Esophagus squamous epithelium (tissue), 5 donors: ENCODE data around the gene YAE1. TPM values are rescaled to one million over a fixed set of nuclear protein-coding genes. Genes with fewer than 3 reads are reported as not detected.

Source experiments
- DNase-seq: peaks from one replicate; lab custom pipeline; 2025; lab: John Stamatoyannopoulos, UW
- H3K27ac ChIP-seq, 4 donors: fragments of 200-600 bp; sonication (generic); one replicate each; pipeline ENCODE4 v1.5.1; 2016 to 2019; ENCODE audit warnings: mild to moderate bottlenecking in 1 of 4
- H3K27me3 ChIP-seq, 4 donors: fragments of 200-600 bp; sonication (generic); 1 replicate in 3 of 4; 2 replicates in 1 of 4; pipeline versions ENCODE4 v1.5.1 to v1.6.0; 2017 to 2021; ENCODE audit warnings: antibody characterized with exemption in 1 of 4
- H3K36me3 ChIP-seq, 3 donors: fragments of 200-600 bp; sonication (generic); one replicate each; pipeline ENCODE4 v1.5.1; 2016 to 2019
- H3K4me1 ChIP-seq, 3 donors: fragments of 200-600 bp; sonication (generic); one replicate each; pipeline ENCODE4 v1.5.1; 2017 to 2019
- H3K4me3 ChIP-seq, 4 donors: fragments of 200-600 bp; sonication (generic); 1 replicate in 3 of 4; 2 replicates in 1 of 4; pipeline ENCODE4 v1.5.1; 2016 to 2019; ENCODE audit warnings: mild to moderate bottlenecking in 2 of 4, moderate library complexity in 1 of 4
- H3K9me3 ChIP-seq, 3 donors: fragments of 200-600 bp; sonication (generic); one replicate each; pipeline ENCODE4 v1.5.1; 2016 to 2019
- POLR2A ChIP-seq, 4 donors: fragments of 450-650 bp; IDR thresholded peaks; one replicate each; pipeline ENCODE4 v1.6.1; 2017; ENCODE audit warnings: antibody characterized with exemption in 4 of 4, mild to moderate bottlenecking in 4 of 4, moderate library complexity in 3 of 4
- WGBS, 2 donors: methylation state at CpG; one replicate each; pipeline ENCODE4 v1.1.5; 2018; 5-methylcytosine and 5-hydroxymethylcytosine counted together
- intact Hi-C: fragments of 100-400 bp; cut with DNase I; formaldehyde crosslinking; loops from one replicate; pipeline ENCODE4 v1.15.0; 2022
- total RNA-seq, 4 donors: library from RNA; depleted of rRNA; stranded (reverse); fragments of >200 nt; gene quantifications; one replicate each; pipeline ENCODE4 v1.1.0, GENCODE V29; 2016
- TF ChIP-seq, protein P1 (sequence below), 6 experiments: fragments of 450-650 bp in 4 of 6; fragments of 200-600 bp in 2 of 6; sonication (generic) in 2 of 6; IDR thresholded peaks; one replicate each; pipeline ENCODE4 v1.5.1; 2016 to 2019; ENCODE audit warnings: antibody characterized with exemption in 6 of 6, mild to moderate bottlenecking in 4 of 6, moderate library complexity in 4 of 6
- donor health status: DM: yes; HTN: yes; CAD: no.

The YAE1 gene
- total RNA-seq, 4 donors from 2014 or later, result 3.6 to 23.1 (median 14.6) TPM

- TF ChIP-seq, protein P1, sequence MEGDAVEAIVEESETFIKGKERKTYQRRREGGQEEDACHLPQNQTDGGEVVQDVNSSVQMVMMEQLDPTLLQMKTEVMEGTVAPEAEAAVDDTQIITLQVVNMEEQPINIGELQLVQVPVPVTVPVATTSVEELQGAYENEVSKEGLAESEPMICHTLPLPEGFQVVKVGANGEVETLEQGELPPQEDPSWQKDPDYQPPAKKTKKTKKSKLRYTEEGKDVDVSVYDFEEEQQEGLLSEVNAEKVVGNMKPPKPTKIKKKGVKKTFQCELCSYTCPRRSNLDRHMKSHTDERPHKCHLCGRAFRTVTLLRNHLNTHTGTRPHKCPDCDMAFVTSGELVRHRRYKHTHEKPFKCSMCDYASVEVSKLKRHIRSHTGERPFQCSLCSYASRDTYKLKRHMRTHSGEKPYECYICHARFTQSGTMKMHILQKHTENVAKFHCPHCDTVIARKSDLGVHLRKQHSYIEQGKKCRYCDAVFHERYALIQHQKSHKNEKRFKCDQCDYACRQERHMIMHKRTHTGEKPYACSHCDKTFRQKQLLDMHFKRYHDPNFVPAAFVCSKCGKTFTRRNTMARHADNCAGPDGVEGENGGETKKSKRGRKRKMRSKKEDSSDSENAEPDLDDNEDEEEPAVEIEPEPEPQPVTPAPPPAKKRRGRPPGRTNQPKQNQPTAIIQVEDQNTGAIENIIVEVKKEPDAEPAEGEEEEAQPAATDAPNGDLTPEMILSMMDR (IDR thresholded peaks at IDR 0.05), result no peak
- TF ChIP-seq POLR2A (IDR thresholded peaks at IDR 0.05), result no peak
- 42 to 44% methylated on average over 1 of the region's 1 CpG for WGBS, 2 donors
- Histone ChIP-seq H3K4me3 (no peak overlapping the region), H3K27me3 (no peaks in the 10 kb centered on the region), H3K4me1 (peaks cover 0 to 2% (median 0%) of the 10 kb centered on the region in 3 donors), H3K36me3 (no peaks in the 10 kb centered on the region), H3K9me3 (no peaks in the 10 kb centered on the region), H3K27ac (no peak overlapping the region)
- intact Hi-C loops, result no loop called here
- DNase-seq, result no peak
Measured at GRCh38 chr7:39560408-39560807, 5.8 kb upstream of the YAE1 start.

- no peaks in the 10 kb centered on the region for H3K27me3 ChIP-seq
- H3K4me3 ChIP-seq, result no peak overlapping the region
- intact Hi-C loops, result no loop called here
- no peak for TF ChIP-seq POLR2A (IDR thresholded peaks at IDR 0.05)
- TF ChIP-seq, protein P1 (IDR thresholded peaks at IDR 0.05), result no peak
- WGBS, 2 donors, result 67 to 85% methylated on average over 1 of the region's 1 CpG
- H3K27ac ChIP-seq, result no peak overlapping the region
- no peaks in the 10 kb centered on the region for H3K9me3 ChIP-seq
- H3K36me3 ChIP-seq, result no peaks in the 10 kb centered on the region
- DNase-seq, result no peak
- H3K4me1 ChIP-seq, result peaks cover 0 to 6% (median 0%) of the 10 kb centered on the region in 3 donors
Measured at GRCh38 chr7:39560997-39561396, 5.2 kb upstream of the YAE1 start.

DNA sequence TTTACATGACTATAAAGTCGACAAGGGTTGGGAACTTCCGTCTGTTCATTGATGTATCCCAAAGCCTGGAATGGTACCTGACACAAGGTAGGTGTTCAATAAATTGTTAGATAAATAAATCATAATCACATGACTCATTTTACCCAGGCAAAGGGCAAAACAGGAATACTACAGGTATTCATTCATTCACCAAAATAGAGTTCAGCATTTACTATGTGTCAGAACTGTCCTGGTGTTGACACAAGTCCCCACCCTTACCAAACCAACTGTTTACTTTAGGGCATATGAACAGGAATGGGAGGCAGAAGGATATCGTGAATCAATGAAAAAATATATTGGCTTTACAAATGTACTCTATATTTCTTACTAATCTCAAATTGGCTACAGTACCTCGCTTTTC is 666 bp upstream of the YAE1 start:
- TF ChIP-seq, protein P1 (IDR thresholded peaks at IDR 0.05), result no peak
- TF ChIP-seq POLR2A (IDR thresholded peaks at IDR 0.05), result no peak
- no peaks in the 10 kb centered on the region for H3K9me3 ChIP-seq
- DNase-seq, result no peak
- intact Hi-C loops, result no loop called here
- no peaks in the 10 kb centered on the region for H3K27me3 ChIP-seq
- H3K27ac ChIP-seq, result peak overlapping the region; percentile 78 to 87 (median 85)
- 31 to 44% methylated on average over 4 of the region's 4 CpGs for WGBS, 2 donors
- peak overlapping the region; percentile 66 to 89 (median 78) for H3K4me3 ChIP-seq
- H3K36me3 ChIP-seq, result peaks cover 0 to 8% (median 0%) of the 10 kb centered on the region in 3 donors
- peaks cover 0 to 22% (median 10%) of the 10 kb centered on the region in 3 donors for H3K4me1 ChIP-seq

GRCh38 chr7:39567294-39567693 is 1.1 kb downstream of the YAE1 start:
- Histone ChIP-seq H3K36me3 (peaks cover 0 to 25% (median 0%) of the 10 kb centered on the region in 3 donors), H3K9me3 (no peaks in the 10 kb centered on the region), H3K27ac (no peak overlapping the region), H3K4me3 (peak overlapping the region in 3 of 4 donors; percentile 66 to 89 (median 87)), H3K4me1 (peaks cover 0 to 22% (median 10%) of the 10 kb centered on the region in 3 donors), H3K27me3 (no peaks in the 10 kb centered on the region)
- WGBS, 2 donors, result 47 to 52% methylated on average over 2 of the region's 2 CpGs
- TF ChIP-seq, protein P1 (IDR thresholded peaks at IDR 0.05), result no peak
- no peak for TF ChIP-seq POLR2A (IDR thresholded peaks at IDR 0.05)
- intact Hi-C loops, result no loop called here
- no peak for DNase-seq

- H3K4me1 ChIP-seq, result no peaks in the 10 kb centered on the region
- intact Hi-C loops, result loop anchor here (5.0 kb wide), 1 partner anchor 167 kb away; no protein-coding TSS in a partner anchor
- no peak for TF ChIP-seq POLR2A (IDR thresholded peaks at IDR 0.05)
- TF ChIP-seq, protein P1 (IDR thresholded peaks at IDR 0.05), result no peak
- no peaks in the 10 kb centered on the region for H3K9me3 ChIP-seq
- no peak overlapping the region for H3K4me3 ChIP-seq
- 87 to 89% methylated on average over 2 of the region's 2 CpGs for WGBS, 2 donors
- H3K27me3 ChIP-seq, result no peaks in the 10 kb centered on the region
- no peak for DNase-seq
- no peak overlapping the region for H3K27ac ChIP-seq
- peaks cover 0 to 61% (median 0%) of the 10 kb centered on the region in 3 donors for H3K36me3 ChIP-seq
Measured at GRCh38 chr7:39574673-39575349, 8.6 kb downstream of the YAE1 start.
